Measurements from ENCODE around the gene RAB18. TPM values are rescaled to one million over a fixed set of nuclear protein-coding genes. Genes with fewer than 3 reads are reported as not detected.

The RAB18 gene
- total and polyA plus RNA-seq, 2 experiments from 2014 or later = 35.5 to 77.2 TPM

GRCh38 chr10:27561334-27561733 lies 57.2 kb downstream of the RAB18 start (continued):
- TF ChIP-seq ZNF462 (CRISPR knock-in tag; IDR thresholded peaks at IDR 0.05) (no peak), STAT1 (IDR thresholded peaks at IDR 0.05; ENCODE audit: unreplicated experiment) (no peak), POLR2AphosphoS5 (IDR thresholded peaks at IDR 0.05; ENCODE audit: low read depth) (no peak), EZH2phosphoT487 (IDR thresholded peaks at IDR 0.05; ENCODE audit: unreplicated experiment) (no peak)

GRCh38 chr10:27564398-27564797 lies 60.3 kb downstream of the RAB18 start:
- Histone ChIP-seq H3F3A (replicated peaks; ENCODE audit: low read depth) (no peaks in the 10 kb centered on the region), H4K20me1 (replicated peaks; ENCODE audit: insufficient read depth) (no peaks in the 10 kb centered on the region), H3K4me1 (ENCODE audit: insufficient read depth) (peaks cover 10% of the 10 kb centered on the region; the same call in 1 of the 2 replicates), H3K79me2 (replicated peaks; ENCODE audit: insufficient read depth) (no peaks in the 10 kb centered on the region), H3K27me3 (ENCODE audit: insufficient read depth) (no peaks in the 10 kb centered on the region), H3K4me3 (no peak overlapping the region), H3K36me3 (ENCODE audit: insufficient read depth) (no peaks in the 10 kb centered on the region), H3K9me2 (ENCODE audit: insufficient read depth) (peaks cover 4% of the 10 kb centered on the region; the same call in 1 of the 2 replicates), H3K4me2 (no peak overlapping the region), H2AFZ (no peak overlapping the region), H3K27ac (ENCODE audit: low read depth) (no peak overlapping the region)
- Mint-ChIP-seq H3K36me3 (ENCODE audit: low read depth) (no peaks in the 10 kb centered on the region), H3K4me3 (no peak overlapping the region), H3K27me3 (ENCODE audit: insufficient read depth, low read depth, poor library complexity) (peaks cover 2% of the 10 kb centered on the region), H3K27ac (no peak overlapping the region), H3K9me3 (peaks cover 2% of the 10 kb centered on the region; the same call in 1 of the 3 replicates), H3K4me1 (peaks cover 14% of the 10 kb centered on the region; the same call in 2 of the 3 replicates)
- DNase-seq (ENCODE audit: low spot score) = no peak
- TF ChIP-seq ETS1 (IDR thresholded peaks at IDR 0.05) = no peak
- no peak for TF ChIP-seq EZH2phosphoT487 (IDR thresholded peaks at IDR 0.05; ENCODE audit: unreplicated experiment)
- TF ChIP-seq STAT1 (IDR thresholded peaks at IDR 0.05; ENCODE audit: unreplicated experiment) = no peak
- no peak for ATAC-seq
